HG02938 (cell line): ENCODE results near the gene AEN.

Experiments
- ATAC-seq: cut with Tn5 transposase; IDR thresholded peaks from one replicate; pipeline ENCODE4 v1.9.1; 2021; ENCODE audit warnings: mild to moderate bottlenecking, moderate library complexity; ENCODE audit not compliant: unreplicated experiment

Gene AEN

GRCh38 chr15:88620995-88621772 is at the start of gene AEN:
TSS of gene AEN (plus strand) at chr15:88621340. CDS start at chr15:88626210, 4,870 bp downstream.
- ATAC-seq, result peak; percentile 89

- no peak for ATAC-seq
Observed at GRCh38 chr15:88571852-88572259, 49.3 kb upstream of the AEN start.

GRCh38 chr15:88574077-88574476 is 47.1 kb upstream of the AEN start:
- no peak for ATAC-seq

GRCh38 chr15:88574655-88575054 is 46.5 kb upstream of the AEN start:
- ATAC-seq, result no peak

- ATAC-seq, result no peak
Observed at GRCh38 chr15:88579322-88579721, 41.8 kb upstream of the AEN start.

- ATAC-seq, result no peak
Observed at GRCh38 chr15:88580532-88580931, 40.6 kb upstream of the AEN start.

- ATAC-seq, result no peak
Observed at GRCh38 chr15:88586401-88587162, 34.6 kb upstream of the AEN start.

GRCh38 chr15:88590759-88591158 is 30.4 kb upstream of the AEN start:
- no peak for ATAC-seq

GRCh38 chr15:88591384-88591783 is 29.8 kb upstream of the AEN start:
- ATAC-seq, result no peak

GRCh38 chr15:88603885-88604284 is 17.3 kb upstream of the AEN start:
- ATAC-seq, result no peak

- ATAC-seq, result no peak
Observed at GRCh38 chr15:88604381-88605188, 16.6 kb upstream of the AEN start.

GRCh38 chr15:88605189-88606069 is 15.7 kb upstream of the AEN start:
- ATAC-seq, result no peak

- no peak for ATAC-seq
Observed at GRCh38 chr15:88606070-88606794, 14.9 kb upstream of the AEN start.

GRCh38 chr15:88607951-88608350 is 13.2 kb upstream of the AEN start:
- no peak for ATAC-seq

- ATAC-seq, result no peak
Observed at GRCh38 chr15:88608607-88609181, 12.4 kb upstream of the AEN start.

GRCh38 chr15:88609344-88610090 is 11.6 kb upstream of the AEN start:
- ATAC-seq, result no peak

GRCh38 chr15:88610701-88611231 is 10.4 kb upstream of the AEN start:
- no peak for ATAC-seq

GRCh38 chr15:88612186-88612796 is 8.8 kb upstream of the AEN start:
- ATAC-seq, result no peak
